ENCODE data around the gene TTYH3.

DNA sequence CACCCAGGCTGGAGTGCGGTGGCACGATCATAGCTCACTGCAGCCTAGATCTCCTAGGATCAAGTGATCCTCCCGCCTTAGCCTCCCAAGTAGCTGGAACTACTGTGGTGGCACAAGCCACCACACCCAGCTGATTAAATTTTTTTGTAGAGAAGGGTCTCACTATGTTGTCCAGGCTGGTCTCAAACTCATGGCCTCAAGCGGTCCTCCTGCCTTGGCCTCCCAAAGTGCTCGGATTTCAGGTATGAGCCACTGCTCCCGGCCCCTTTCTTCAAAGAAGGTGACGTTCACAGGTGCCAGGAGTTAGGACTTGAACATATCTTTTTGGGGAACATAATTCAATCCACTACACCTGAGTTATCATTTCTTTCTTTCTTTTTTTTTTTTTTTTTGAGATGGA is 2.9 kb upstream of the TTYH3 start:
- TF ChIP-seq, protein P1, sequence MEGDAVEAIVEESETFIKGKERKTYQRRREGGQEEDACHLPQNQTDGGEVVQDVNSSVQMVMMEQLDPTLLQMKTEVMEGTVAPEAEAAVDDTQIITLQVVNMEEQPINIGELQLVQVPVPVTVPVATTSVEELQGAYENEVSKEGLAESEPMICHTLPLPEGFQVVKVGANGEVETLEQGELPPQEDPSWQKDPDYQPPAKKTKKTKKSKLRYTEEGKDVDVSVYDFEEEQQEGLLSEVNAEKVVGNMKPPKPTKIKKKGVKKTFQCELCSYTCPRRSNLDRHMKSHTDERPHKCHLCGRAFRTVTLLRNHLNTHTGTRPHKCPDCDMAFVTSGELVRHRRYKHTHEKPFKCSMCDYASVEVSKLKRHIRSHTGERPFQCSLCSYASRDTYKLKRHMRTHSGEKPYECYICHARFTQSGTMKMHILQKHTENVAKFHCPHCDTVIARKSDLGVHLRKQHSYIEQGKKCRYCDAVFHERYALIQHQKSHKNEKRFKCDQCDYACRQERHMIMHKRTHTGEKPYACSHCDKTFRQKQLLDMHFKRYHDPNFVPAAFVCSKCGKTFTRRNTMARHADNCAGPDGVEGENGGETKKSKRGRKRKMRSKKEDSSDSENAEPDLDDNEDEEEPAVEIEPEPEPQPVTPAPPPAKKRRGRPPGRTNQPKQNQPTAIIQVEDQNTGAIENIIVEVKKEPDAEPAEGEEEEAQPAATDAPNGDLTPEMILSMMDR (IDR thresholded peaks at IDR 0.05) = no peak
- TF ChIP-seq POLR2A (IDR thresholded peaks at IDR 0.05) = no peak
